Mucosa of descending colon (tissue), 3 donors: ENCODE results near the gene SOCS3. TPM values are rescaled to one million over a fixed set of nuclear protein-coding genes. Genes with fewer than 3 reads are reported as not detected.
A peak's percentile ranks its signal among the peaks of the same experiment; 100 is the strongest.

Experiments
- ATAC-seq: fragments of 200-7000 bp; cut with Tn5 transposase; one replicate; pipeline ENCODE4 v1.9.1; 2020; ENCODE audit warnings: mild to moderate bottlenecking, moderate library complexity
- DNase-seq, 3 donors: peaks; one replicate each; pipeline ENCODE4 v3.0.0-alpha.2; 2020
- H3K36me3 ChIP-seq: fragments of 200-600 bp; one replicate; pipeline ENCODE4 v1.8.0; 2021; ENCODE audit warnings: low read depth, mild to moderate bottlenecking
- H3K4me1 ChIP-seq: fragments of 200-600 bp; one replicate; pipeline ENCODE4 v1.8.0; 2021; ENCODE audit warnings: low read depth, mild to moderate bottlenecking
- H3K4me3 ChIP-seq: fragments of 200-600 bp; one replicate; pipeline ENCODE4 v1.8.0; 2021; ENCODE audit warnings: mild to moderate bottlenecking
- H3K9me3 ChIP-seq: fragments of 200-600 bp; one replicate; pipeline ENCODE4 v1.8.0; 2021; ENCODE audit warnings: mild to moderate bottlenecking
- CTCF ChIP-seq: fragments of 200-600 bp; IDR thresholded peaks from one replicate; pipeline ENCODE4 v1.8.0; 2022; ENCODE audit warnings: antibody characterized with exemption, mild to moderate bottlenecking
- intact Hi-C, 2 donors: fragments of 100-400 bp; cut with DNase I in 1 of 2; cut with micrococcal nuclease in 1 of 2; formaldehyde crosslinking; loops; one replicate each; pipeline versions ENCODE4 v1.11.0 to v1.11.1; 2022; cut with DNase I, micrococcal nuclease
- total RNA-seq, 3 donors: library from RNA; stranded (reverse); fragmentation: NEBNext Ultra II Directional in 2 of 3; extraction: Animal tissue kit (Norgen Biotek cat#: 25700) in 2 of 3; gene quantifications; one replicate each; pipeline versions ENCODE4 v1.2.1 to v1.2.4, GENCODE V29; 2021 to 2023
- donor health status: DM: no; HTN: no; CAD: no; lungs with moderate emphysema.
- donor health status: DM: no; HTN: no; CAD: no.
- donor health status: DM: no; HTN: yes; CAD: no.

SOCS3 gene
- total RNA-seq, 3 donors from 2014 or later, result 21.9 to 41.3 (median 23.2) TPM

GRCh38 chr17:78381601-78382232 lies 21.8 kb upstream of the SOCS3 start:
- no peak overlapping the region for H3K4me3 ChIP-seq
- intact Hi-C loops, result no loop called here
- H3K4me1 ChIP-seq, result peaks cover 62% of the 10 kb centered on the region
- DNase-seq (peak in 1 of 3 donors; percentile 48), ATAC-seq (peak; percentile 64)
- no peak for TF ChIP-seq CTCF
- no peaks in the 10 kb centered on the region for H3K36me3 ChIP-seq
- no peaks in the 10 kb centered on the region for H3K9me3 ChIP-seq

- no peak overlapping the region for H3K4me3 ChIP-seq
- no peak for DNase-seq
- intact Hi-C loops, result no loop called here
- no peak for ATAC-seq
- no peaks in the 10 kb centered on the region for H3K36me3 ChIP-seq
- H3K9me3 ChIP-seq, result no peaks in the 10 kb centered on the region
- no peak for TF ChIP-seq CTCF
- H3K4me1 ChIP-seq, result peaks cover 49% of the 10 kb centered on the region
These were observed 20.5 kb upstream of the SOCS3 start for GRCh38 chr17:78380370-78380769.

DNA sequence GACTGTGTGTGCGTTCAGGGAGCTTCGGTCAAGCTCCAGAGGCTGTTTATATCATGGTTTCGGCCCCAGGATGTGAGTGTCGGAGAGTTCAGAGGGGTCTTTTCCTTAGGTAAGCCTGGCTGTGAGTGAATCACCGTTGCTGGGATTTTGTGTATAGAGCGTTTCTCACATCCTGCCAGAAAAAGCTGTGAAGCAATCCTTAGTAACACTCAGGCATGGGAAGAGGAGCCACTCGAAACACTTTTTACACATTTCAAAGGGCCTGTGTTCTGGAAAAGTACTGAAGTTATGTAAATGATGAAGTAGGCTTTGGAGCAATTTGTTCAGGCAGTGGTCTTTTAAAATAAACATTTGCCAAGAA lies 19.2 kb upstream of the SOCS3 start:
- intact Hi-C loops, result no loop called here
- no peaks in the 10 kb centered on the region for H3K9me3 ChIP-seq
- peak overlapping the region; percentile 88 for H3K4me3 ChIP-seq
- H3K4me1 ChIP-seq, result peaks cover 42% of the 10 kb centered on the region
- DNase-seq, result no peak
- H3K36me3 ChIP-seq, result no peaks in the 10 kb centered on the region
- no peak for TF ChIP-seq CTCF
- no peak for ATAC-seq

DNA sequence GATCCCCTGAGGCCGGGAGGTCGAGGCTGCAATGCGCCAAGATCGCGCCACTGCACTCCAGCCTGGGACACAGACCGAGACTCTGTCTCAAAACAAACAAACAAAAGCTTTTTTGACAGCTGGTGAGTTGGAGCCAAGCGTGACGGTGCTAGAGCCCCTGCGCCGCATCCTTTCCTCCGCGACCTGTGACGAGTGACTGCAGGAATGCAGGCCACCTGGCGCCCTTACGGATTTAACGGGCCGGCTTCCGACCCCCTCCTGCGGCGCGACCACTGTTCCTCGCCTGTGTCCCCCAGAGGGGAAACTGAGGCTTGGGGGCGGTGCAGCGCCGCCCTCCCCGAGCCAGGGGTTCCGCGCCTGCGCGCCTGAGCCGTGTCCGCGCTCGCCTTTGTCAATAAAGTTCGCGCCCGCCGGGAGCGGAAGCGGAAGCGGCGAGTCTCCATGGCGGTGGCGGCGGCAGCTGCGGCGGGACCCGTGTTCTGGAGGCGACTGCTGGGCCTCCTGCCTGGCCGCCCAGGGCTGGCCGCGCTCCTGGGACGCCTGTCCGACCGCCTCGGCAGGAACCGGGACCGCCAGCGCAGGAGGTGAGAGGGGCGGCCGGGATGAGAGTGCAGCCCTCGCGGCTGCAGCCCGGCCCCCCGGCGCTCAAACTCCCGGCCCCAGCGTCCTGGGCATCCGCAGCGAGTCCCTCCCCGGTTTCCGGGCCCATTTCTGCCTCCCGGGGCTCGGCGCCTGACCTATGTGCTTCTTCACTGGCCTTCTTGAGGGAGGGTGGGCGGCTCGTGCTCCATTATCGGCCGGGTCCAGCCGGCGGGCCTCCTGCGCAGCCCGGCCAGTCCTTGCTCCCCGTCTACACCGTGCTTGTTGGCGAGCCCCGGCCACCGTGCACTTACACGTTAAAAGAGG lies 18.6 kb upstream of the SOCS3 start, which contains the start of gene PGS1:
TSS of gene PGS1 (plus strand) at position 425 of the 906 bp plus-strand sequence. CDS start at position 442, 17 bp downstream.
- Histone ChIP-seq H3K4me3 (peak within 1 kb of the TSS; percentile 88), H3K9me3 (no peaks in the 10 kb centered on the region), H3K4me1 (peaks cover 36% of the 10 kb centered on the region), H3K36me3 (no peaks in the 10 kb centered on the region)
- peak; percentile 86 to 89 (median 89) for DNase-seq
- ATAC-seq, result peak; percentile 91
- TF ChIP-seq CTCF, result no peak
- intact Hi-C loops, result no loop called here

- no peak overlapping the region for H3K4me3 ChIP-seq
- H3K9me3 ChIP-seq, result no peaks in the 10 kb centered on the region
- TF ChIP-seq CTCF, result no peak
- intact Hi-C loops, result no loop called here
- peaks cover 33% of the 10 kb centered on the region for H3K4me1 ChIP-seq
- DNase-seq, result no peak
- peak; percentile 16 for ATAC-seq
- H3K36me3 ChIP-seq, result no peaks in the 10 kb centered on the region
These were observed 18.0 kb upstream of the SOCS3 start for GRCh38 chr17:78377858-78378224.
